A549 (cell line): ENCODE measurements around the gene EZH1. TPM values are rescaled to one million over a fixed set of nuclear protein-coding genes. Genes with fewer than 3 reads are reported as not detected.
"Not testable (repeated sequence)": the region's sequence is repeated elsewhere in the genome, so short reads cannot be mapped to it uniquely, and the experiment has no call there.

Experiments used
- ATAC-seq, 2 experiments: fragments of 200-7000 bp in 1 of 2; fragments of >200 bp in 1 of 2; cut with Nextera tagmentation in 1 of 2; cut with Tn5 transposase in 1 of 2; 3 replicates each; pipeline versions ENCODE4 v1.8.0 to v1.9.1; 2018 to 2020; ENCODE audit warnings: mild to moderate bottlenecking in 1 of 2, moderate library complexity in 1 of 2
- CTCF ChIA-PET: fragments of 300-600 bp; sonication (Branson Sonifier 250); formaldehyde crosslinking; extraction: SDS; loops from one replicate; lab custom pipeline; 2021; ENCODE audit warnings: antibody characterized with exemption, inconsistent platforms; lab: Yijun Ruan, JAX
- POLR2A ChIA-PET: fragments of 350-600 bp; formaldehyde crosslinking; extraction: SDS; loops from one replicate; lab custom pipeline; 2021; ENCODE audit warnings: antibody characterized with exemption, inconsistent platforms; lab: Yijun Ruan, JAX
- DNase-seq, 2 experiments: peaks; one replicate each; pipeline versions ENCODE4 v3.0.0 to v3.0.0-alpha.2; 2011 to 2016; ENCODE audit warnings: low read depth in 1 of 2, low spot score in 1 of 2
- FAIRE-seq: peaks from 2 replicates; lab custom pipeline; 2011; peaks lifted over from hg19 to GRCh38; lab: Jason Lieb, UNC
- H3K27ac ChIP-seq, 2 experiments: fragments of >200 bp; sonication (Bioruptor Twin); formaldehyde crosslinking; 3 replicates each; pipeline ENCODE4 v1.5.1; 2016 to 2017
- H3K4me1 ChIP-seq: fragments of >200 bp; sonication (Bioruptor Twin); formaldehyde crosslinking; 3 replicates; pipeline ENCODE4 v1.6.1; 2016
- H3K4me2 ChIP-seq: fragments of >200 bp; sonication (Bioruptor Twin); formaldehyde crosslinking; 3 replicates; pipeline ENCODE4 v1.6.1; 2016
- H3K4me3 ChIP-seq: fragments of >200 bp; sonication (Bioruptor Twin); formaldehyde crosslinking; 3 replicates; pipeline ENCODE4 v1.5.1; 2016
- H3K9me3 ChIP-seq: fragments of >200 bp; sonication (Bioruptor Twin); formaldehyde crosslinking; 3 replicates; pipeline ENCODE4 v1.6.1; 2016
- BCL3 ChIP-seq: fragments of >200 bp; sonication (Bioruptor Twin); formaldehyde crosslinking; IDR thresholded peaks from 3 replicates; pipeline ENCODE4 v1.6.1; 2016
- BHLHE40 ChIP-seq: IDR thresholded peaks from 2 replicates; pipeline ENCODE4 v1.6.1; 2012; ENCODE audit warnings: low read depth, low read length, inconsistent platforms
- CBX2 ChIP-seq: fragments of 200-600 bp; sonication (generic); IDR thresholded peaks from 2 replicates; pipeline ENCODE4 v1.6.1; 2016; ENCODE audit warnings: low read depth, mild to moderate bottlenecking, borderline replicate concordance
- EHF ChIP-seq: fragments of 250-450 bp; sonication (Bioruptor Pico); IDR thresholded peaks from 2 replicates; pipeline ENCODE4 v1.5.0; 2020; ENCODE audit warnings: mild to moderate bottlenecking
- EHMT2 ChIP-seq: fragments of 200-600 bp; sonication (generic); IDR thresholded peaks from 2 replicates; pipeline ENCODE4 v1.6.1; 2016; ENCODE audit warnings: antibody characterized with exemption, low read depth, mild to moderate bottlenecking, moderate library complexity
- FOSB ChIP-seq: fragments of 250-450 bp; sonication (Bioruptor Pico); IDR thresholded peaks from 2 replicates; pipeline ENCODE4 v1.5.0; 2020; ENCODE audit warnings: mild to moderate bottlenecking, moderate library complexity
- HOXA7 ChIP-seq: fragments of 250-450 bp; sonication (Bioruptor Pico); IDR thresholded peaks from 2 replicates; pipeline ENCODE4 v1.5.0; 2020; ENCODE audit warnings: mild to moderate bottlenecking, moderate library complexity
- HOXB5 ChIP-seq: fragments of 250-450 bp; sonication (Bioruptor Pico); IDR thresholded peaks from 2 replicates; pipeline ENCODE4 v1.5.0; 2020; ENCODE audit warnings: mild to moderate bottlenecking, moderate library complexity
- PBX3 ChIP-seq: IDR thresholded peaks from 2 replicates; pipeline ENCODE4 v1.6.1; 2012
- PHF8 ChIP-seq: fragments of 200-600 bp; sonication (generic); IDR thresholded peaks from 2 replicates; pipeline ENCODE4 v1.6.1; 2016; ENCODE audit warnings: low read depth, mild to moderate bottlenecking, antibody characterized with exemption, moderate library complexity, borderline replicate concordance
- POLR2A ChIP-seq: IDR thresholded peaks from 2 replicates; pipeline ENCODE4 v1.6.1; 2012; ENCODE audit warnings: mild to moderate bottlenecking, low read length
- REST ChIP-seq: fragments of 200-600 bp; sonication (generic); IDR thresholded peaks from 2 replicates; pipeline ENCODE4 v1.6.1; 2016; ENCODE audit warnings: antibody characterized with exemption, mild to moderate bottlenecking, moderate library complexity
- RFX5 ChIP-seq: fragments of 450-650 bp; IDR thresholded peaks from 2 replicates; pipeline ENCODE4 v1.7.1; 2014; ENCODE audit warnings: antibody characterized with exemption, mild to moderate bottlenecking, moderate library complexity
- TFCP2L1 ChIP-seq: fragments of 250-450 bp; sonication (Bioruptor Pico); IDR thresholded peaks from 2 replicates; pipeline ENCODE4 v1.5.0; 2021; ENCODE audit warnings: mild to moderate bottlenecking
- TP53 ChIP-seq: fragments of 250-450 bp; sonication (Bioruptor Pico); IDR thresholded peaks from 2 replicates; pipeline ENCODE4 v1.5.0; 2021; ENCODE audit warnings: mild to moderate bottlenecking, moderate library complexity
- WGBS: methylation state at CpG from one replicate; pipeline ENCODE4 v1.1.6; 2017; ENCODE audit errors: missing lambda C conversion rate; 5-methylcytosine and 5-hydroxymethylcytosine counted together
- polyA plus RNA-seq, 4 experiments: library from polyadenylated mRNA; depleted of rRNA in 3 of 4; stranded (reverse); fragments of >200 nt; fragmentation: RNase III in 1 of 4; extraction: RNeasy Plus Mini Kit Qiagen cat#74134 plus additional on column Dnase treatment in 1 of 4; gene quantifications; 2 replicates in 3 of 4; 3 replicates in 1 of 4; pipeline ENCODE4 v1.2.3, GENCODE V29; 2011 to 2017

EZH1 gene
- polyA plus RNA-seq, 2 of the 4 experiments (the other 2 are of a cell fraction): 20.1 to 41.1 TPM

GRCh38 chr17:42773290-42774035, 28.6 kb upstream of the EZH1 start, which contains the start of gene VPS25 (continued):
- peak; percentile 83; the same call in 1 of the 2 replicates for TF ChIP-seq TP53
- TF ChIP-seq HOXB5 (CRISPR knock-in tag): 0 out of 2 replicates have a peak, but pooled peaks have one; percentile 50
- TF ChIP-seq EHF (CRISPR knock-in tag): no peak
- TF ChIP-seq HOXA7 (CRISPR knock-in tag): no peak
- TF ChIP-seq BCL3: peak; percentile 96
- TF ChIP-seq BHLHE40: no peak
- TF ChIP-seq REST: peak; percentile 26; the same call in 1 of the 2 replicates
- peak; percentile 90 for TF ChIP-seq PHF8
- TF ChIP-seq TFCP2L1: no peak
- TF ChIP-seq PBX3: 0 out of 2 replicates have a peak, but pooled peaks have one; percentile 69

- CTCF ChIA-PET: interaction anchor here (0.8 to 4.4 kb wide), 16 partner anchors 9 to 195 kb away, joined by 3 to 48 read pairs (median 4); partner anchors contain the start of genes BECN1 and PSMC3IP
- no peaks in the 10 kb centered on the region for H3K9me3 ChIP-seq
- peak overlapping the region; percentile 65 for H3K4me3 ChIP-seq
- H3K4me1 ChIP-seq: peaks cover 21% of the 10 kb centered on the region
- POLR2A ChIA-PET: interaction anchor here (0.6 to 2.9 kb wide), 26 partner anchors 9 to 224 kb away, joined by 3 to 21 read pairs (median 4); partner anchors contain the start of genes BECN1, CNTD1, COA3 and PLEKHH3
- DNase-seq (no peak), FAIRE-seq (no peak), ATAC-seq (peak in 1 of 2 experiments; percentile 15; a peak in 3 of 6 replicates)
- TF ChIP-seq RFX5: no peak
- TF ChIP-seq POLR2A: no peak
- TF ChIP-seq CBX2: no peak
- TF ChIP-seq EHF (CRISPR knock-in tag): no peak
- TF ChIP-seq FOSB (CRISPR knock-in tag): no peak
- TF ChIP-seq EHMT2: no peak
- WGBS: under 1% methylated on average over 3 of the region's 3 CpGs
- peak overlapping the region; percentile 80 to 97 for H3K27ac ChIP-seq
- H3K4me2 ChIP-seq: peak overlapping the region; percentile 91
Observed at GRCh38 chr17:42772945-42773289, 28.1 kb upstream of the EZH1 start.

GRCh38 chr17:42769964-42770363, 25.1 kb upstream of the EZH1 start:
- WGBS: 79% methylated on average over 10 of the region's 10 CpGs
- ATAC-seq, DNase-seq, H3K9me3 ChIP-seq, H3K27ac ChIP-seq, H3K4me2 ChIP-seq, FAIRE-seq, H3K4me3 ChIP-seq: not testable (repeated sequence)
- H3K4me1 ChIP-seq: peaks cover 15% of the 10 kb centered on the region
- POLR2A ChIA-PET: interaction anchor here (0.7 kb wide), 1 partner anchor 43 kb away, joined by 5 read pairs; no protein-coding TSS in a partner anchor
- CTCF ChIA-PET: interaction anchor here (0.6 to 1.5 kb wide), 8 partner anchors 9 to 192 kb away, joined by 3 to 5 read pairs (median 3); partner anchors contain the start of genes PLEKHH3, PSMC3IP and RAMP2

GRCh38 chr17:42768006-42768405, 23.2 kb upstream of the EZH1 start:
- H3K4me2 ChIP-seq, POLR2A ChIA-PET, H3K9me3 ChIP-seq, FAIRE-seq, H3K4me1 ChIP-seq, H3K4me3 ChIP-seq, DNase-seq, ATAC-seq, H3K27ac ChIP-seq: not testable (repeated sequence)
- CTCF ChIA-PET: interaction anchor here (1.5 kb wide), 1 partner anchor 48 kb away, joined by 8 read pairs; no protein-coding TSS in a partner anchor
- WGBS: 66% methylated on average over 9 of the region's 9 CpGs
